GM19455 (cell line): ENCODE data around the gene ROBO2.

ENCODE experiments used
- ATAC-seq: cut with Tn5 transposase; IDR thresholded peaks from one replicate; pipeline ENCODE4 v1.9.1; 2021; ENCODE audit not compliant: unreplicated experiment

ROBO2 gene

GRCh38 chr3:77464111-77464688, 424.3 kb downstream of the ROBO2 start:
- no peak for ATAC-seq

DNA sequence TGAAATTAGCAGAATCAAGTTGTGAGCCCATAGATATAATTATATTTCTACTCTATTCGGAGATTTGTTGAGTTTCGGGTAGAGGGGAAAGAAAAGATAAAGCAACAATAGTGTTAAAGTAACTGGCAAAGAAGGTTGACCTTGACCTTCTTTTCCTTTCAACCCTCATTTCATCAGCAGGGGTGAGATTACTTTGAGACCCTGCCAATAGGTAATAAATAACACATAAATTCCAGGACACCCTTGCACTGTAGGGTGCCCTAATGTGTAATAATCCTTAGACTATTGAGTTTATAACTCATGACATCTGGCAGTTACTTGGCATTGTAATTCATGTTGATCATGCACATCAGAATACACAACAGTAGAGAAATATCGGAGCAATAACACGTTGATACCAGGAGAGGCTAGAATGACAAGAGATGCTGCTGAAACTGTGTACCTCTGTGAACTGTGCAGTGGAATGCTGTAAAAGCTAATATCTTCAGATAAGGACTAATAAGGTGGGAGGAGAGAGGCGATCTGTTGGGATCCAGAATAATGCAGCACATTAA, 426.7 kb downstream of the ROBO2 start:
- no peak for ATAC-seq

- no peak for ATAC-seq
Observed at GRCh38 chr3:77467702-77468625, 428.1 kb downstream of the ROBO2 start.

DNA sequence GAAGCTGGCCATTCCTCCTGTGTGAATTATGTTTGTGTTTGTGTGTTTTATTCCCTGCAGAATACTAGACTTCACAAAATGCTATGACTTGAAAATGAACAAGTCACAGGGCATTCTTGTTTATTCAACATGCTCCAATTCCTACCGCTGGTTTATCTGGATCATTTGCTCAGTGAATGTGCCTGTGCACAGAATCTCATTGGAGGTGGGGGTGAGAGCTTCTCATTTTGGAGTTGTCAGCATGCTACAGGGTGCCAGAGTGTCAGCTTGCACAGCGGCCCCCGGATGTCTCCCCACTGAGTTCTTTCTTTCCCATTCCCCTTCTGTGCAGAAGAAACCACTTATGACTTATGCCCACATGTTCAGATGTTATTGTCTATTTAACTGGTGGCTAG, 428.7 kb downstream of the ROBO2 start:
- no peak for ATAC-seq

DNA sequence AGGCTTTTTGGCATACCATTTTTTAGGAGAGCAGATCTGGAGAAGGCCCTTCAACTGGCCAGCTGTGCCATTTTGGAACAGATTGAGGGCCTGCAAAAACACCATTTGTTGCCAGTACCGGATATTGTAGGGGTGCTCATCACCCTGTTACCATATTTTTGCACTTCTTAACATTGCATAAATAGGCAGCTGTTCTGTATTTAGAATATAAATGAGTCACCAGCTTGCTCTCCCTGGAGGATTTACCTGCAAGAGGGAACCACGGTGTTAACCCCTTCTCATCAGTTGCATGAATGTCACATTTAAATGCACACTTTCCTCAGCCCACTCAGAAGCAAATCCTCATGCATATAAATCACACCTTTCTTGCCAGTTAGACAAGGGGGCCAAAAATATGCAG, 435.6 kb downstream of the ROBO2 start:
- ATAC-seq, result no peak

DNA sequence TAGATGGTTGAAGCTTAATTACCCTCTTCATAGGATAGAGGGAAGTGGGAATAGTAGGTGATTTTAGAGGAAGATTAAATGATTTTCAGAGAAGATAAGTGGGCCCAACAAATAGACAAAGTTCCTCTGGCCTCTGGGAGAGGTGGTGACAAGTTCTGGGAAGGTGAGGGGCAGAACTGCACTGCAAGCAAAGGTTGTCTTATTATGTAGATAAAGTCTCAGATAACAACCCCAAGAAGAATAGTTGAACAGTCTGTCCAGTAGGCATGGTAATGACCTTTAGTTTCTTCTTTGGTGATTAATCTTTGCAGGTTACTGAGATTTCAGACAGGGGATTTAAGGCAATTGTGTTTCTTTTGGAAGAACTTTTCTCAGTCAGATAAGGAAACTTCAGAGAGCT, 439.1 kb downstream of the ROBO2 start:
- no peak for ATAC-seq

GRCh38 chr3:77489216-77489615, 449.3 kb downstream of the ROBO2 start:
- ATAC-seq, result no peak

GRCh38 chr3:77491961-77492360, 452.1 kb downstream of the ROBO2 start:
- ATAC-seq, result no peak

- no peak for ATAC-seq
Observed at GRCh38 chr3:77500721-77501120, 460.8 kb downstream of the ROBO2 start.

- ATAC-seq, result no peak
Observed at GRCh38 chr3:77506384-77506783, 466.5 kb downstream of the ROBO2 start.

DNA sequence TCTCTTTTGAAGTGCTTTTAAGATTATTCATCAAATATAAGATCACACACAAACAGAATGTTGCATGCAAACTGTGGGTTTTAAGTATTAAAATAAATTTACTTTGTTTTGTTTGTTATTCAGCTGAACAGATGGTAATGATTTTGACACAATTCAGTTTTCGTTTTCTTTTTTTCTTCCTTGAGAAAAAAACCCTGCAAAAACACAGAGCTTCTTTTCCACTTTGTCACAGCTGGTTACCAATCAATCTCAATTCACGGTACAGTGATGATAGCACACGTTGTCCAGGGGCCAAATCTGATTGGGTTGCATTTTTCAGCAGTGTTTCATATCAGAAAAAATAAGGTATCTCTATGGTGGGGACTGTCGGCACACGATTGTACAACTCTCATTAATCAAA, 473.6 kb downstream of the ROBO2 start:
- no peak for ATAC-seq

- no peak for ATAC-seq
Observed at GRCh38 chr3:77514766-77515165, 474.9 kb downstream of the ROBO2 start.

- ATAC-seq, result no peak
Observed at GRCh38 chr3:77524463-77524862, 484.6 kb downstream of the ROBO2 start.

DNA sequence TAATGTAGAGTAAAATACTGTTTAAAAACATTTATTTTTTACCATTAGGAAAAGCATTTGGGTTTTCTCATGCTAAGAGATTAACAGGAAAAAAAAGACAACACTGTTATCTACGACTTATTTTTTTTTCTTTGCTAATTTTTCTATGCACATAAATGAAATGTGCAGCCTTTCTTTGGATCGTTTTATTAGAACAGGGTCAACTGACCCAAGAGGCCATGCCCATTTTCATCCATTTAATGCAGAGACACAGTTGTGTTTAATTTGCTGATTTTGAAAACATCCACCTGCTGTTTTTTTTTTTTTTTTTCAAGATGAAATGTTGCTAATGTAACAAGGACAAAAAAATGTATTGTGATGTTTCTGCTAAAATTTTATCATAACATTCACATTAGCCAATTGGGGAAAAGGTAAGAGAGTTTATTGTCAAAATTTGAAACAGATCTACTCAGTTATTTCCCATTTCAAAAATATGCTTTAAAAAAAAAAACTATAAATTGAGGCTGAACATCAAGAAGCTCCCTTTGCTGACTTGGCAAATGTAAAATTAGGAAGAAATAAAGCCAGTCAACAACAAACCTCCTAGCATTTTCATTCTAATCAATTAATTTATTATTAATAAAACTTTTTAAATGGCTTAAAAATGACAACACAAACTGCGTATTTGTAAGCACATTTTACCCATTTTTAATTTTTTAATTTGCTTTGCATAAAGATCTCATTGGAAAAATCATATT, 485.2 kb downstream of the ROBO2 start:
- no peak for ATAC-seq

DNA sequence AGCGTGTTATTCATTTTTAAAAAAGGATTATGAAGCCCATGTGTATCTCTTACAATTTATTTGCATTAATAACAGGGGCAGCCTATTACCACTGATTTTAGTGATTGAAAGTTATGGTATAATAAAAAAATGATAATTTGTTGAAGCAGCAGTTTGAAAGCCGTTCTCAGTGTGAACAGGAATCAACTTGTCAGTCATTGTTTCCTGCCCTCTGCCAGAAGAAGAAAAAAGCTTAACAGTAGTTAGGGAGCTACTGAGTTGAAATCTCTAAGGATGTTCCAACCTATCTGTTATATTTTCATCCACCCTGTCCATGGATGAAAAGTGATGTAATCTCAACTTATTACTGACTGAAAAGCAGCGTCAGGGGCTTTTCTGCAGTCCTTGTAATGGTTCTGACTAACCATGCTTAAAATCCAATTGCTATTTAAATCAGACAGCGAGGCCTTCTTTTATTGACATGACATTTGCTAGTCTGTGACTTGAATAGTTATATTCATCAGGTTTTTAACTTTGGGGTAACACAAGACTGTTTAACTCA, 486.7 kb downstream of the ROBO2 start:
- no peak for ATAC-seq

GRCh38 chr3:77529522-77529921, 489.6 kb downstream of the ROBO2 start:
- ATAC-seq, result no peak

DNA sequence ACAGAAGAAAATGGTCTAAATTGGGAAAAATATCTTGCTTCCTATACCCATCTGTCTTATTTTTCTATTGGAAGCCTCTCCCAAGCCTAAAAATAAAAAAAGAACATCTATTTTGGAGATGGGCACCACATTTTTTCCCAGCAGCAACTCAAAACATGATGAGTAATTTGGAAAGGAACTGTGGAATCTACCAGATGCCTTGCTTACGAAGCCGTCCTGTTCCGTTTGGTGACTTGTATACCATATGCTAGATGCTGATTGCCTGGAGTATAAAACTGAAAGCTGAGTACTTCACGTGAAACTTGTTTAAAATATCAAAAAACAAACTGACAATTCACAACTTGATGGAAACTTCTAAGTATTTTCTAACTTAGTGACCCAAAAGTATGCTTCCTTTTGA, 491.0 kb downstream of the ROBO2 start:
- ATAC-seq, result no peak

DNA sequence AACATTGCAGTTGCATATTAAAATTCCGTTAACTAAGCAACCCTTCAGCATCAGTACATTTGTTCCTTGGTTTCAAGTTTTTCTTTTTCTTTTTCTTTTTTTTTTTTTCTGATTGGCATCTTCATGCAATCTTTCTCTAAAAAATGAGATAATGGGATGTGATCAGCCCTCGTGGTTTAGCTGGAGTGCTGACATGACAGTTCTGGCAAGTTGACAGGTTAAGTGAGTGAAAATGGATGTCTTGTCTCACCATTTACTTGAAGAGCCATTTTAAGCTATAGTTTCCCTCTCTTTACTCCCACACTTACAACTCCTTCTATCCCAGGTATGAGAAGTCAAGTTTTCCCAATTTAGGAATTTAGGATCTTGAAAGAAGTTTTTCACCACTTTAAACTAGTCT, 495.2 kb downstream of the ROBO2 start:
- ATAC-seq, result no peak

DNA sequence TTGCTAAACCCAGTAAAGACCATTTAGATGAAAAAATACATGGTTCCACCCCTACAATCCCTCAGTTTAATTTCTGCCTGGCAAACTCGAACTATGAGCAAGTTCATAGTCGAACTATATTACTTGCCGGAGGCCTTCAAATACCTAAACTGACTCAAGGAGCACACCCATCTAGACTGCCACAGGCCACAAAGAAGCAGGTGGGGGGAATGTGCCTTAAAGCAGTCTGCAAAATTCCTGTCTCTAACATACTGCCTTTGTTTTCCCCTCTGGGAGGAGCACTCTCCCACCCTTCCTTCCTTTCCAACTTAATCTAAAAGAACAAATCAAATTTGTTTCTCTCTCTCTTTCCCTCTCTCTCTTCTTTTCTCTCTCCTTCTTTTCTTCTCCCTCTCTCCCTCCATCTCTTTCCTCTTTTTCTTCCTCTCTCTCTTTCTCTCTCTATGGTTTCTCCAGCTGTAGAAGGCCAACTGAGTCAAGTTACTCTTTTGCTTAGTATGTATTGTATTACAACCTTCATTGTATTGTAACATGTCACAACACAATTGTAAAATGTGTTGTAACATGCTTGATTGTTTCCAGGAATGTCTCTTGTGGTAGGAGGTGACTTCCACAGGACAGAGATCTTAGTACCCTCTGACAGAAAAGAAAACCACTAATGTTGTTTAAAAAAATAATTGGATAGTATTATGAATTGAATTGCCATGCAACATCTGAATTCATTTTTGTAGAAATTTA, 496.3 kb downstream of the ROBO2 start:
- no peak for ATAC-seq

DNA sequence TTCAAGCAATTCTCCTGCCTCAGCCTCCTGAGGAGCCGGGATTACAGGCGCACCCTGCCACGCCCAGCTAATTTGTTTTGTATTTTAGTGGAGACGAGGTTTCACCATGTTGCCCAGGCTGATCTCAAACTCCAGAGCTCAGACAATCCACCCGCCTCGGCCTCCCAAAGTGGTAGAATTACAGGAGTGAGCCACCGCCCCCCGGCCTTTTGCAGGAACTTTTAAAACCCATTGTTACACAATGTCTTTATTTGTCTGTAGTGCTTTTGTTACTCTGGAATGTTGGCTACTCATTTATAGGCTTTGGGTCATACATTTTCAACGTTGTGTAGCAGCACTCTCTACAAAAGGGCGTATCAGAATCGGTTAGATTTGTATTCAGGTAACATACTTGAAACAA, 499.1 kb downstream of the ROBO2 start:
- ATAC-seq, result no peak

DNA sequence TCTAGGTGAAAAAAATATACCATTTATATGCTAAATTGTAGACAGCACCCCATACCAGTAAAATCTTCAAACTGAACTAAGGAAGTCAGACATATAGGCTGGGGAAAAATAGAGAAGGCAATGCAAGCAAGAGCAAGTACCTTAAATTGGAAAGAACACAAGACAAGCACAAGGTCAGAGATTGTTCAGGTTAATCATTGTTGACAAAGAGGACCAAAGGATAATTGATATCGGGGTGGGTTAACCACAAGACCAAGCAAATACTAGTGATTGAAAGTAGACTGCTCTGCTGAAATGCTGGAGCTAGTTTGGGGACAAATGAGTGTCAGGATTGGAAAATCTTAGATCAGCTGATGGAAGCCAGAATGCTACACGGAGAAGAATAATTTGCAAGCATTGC, 499.8 kb downstream of the ROBO2 start:
- ATAC-seq, result no peak
